Measurements from ENCODE around the gene BCAS3. TPM values are rescaled to one million over a fixed set of nuclear protein-coding genes. Genes with fewer than 3 reads are reported as not detected.
A peak's percentile ranks its signal among the peaks of the same experiment; 100 is the strongest.

The BCAS3 gene
- total RNA-seq, 2 experiments from 2014 or later = 20.1 to 31.8 TPM

GRCh38 chr17:60995680-60996079, 318.0 kb downstream of the BCAS3 start:
- ChIA-PET CTCF (no interaction called here), POLR2A (no interaction called here)
- Histone ChIP-seq H3K4me3 (ENCODE audit: low read length) (no peak overlapping the region), H3K36me3 (ENCODE audit: insufficient read depth, low read length) (no peaks in the 10 kb centered on the region), H3K27me3 (ENCODE audit: control insufficient read depth in 1 of 2, insufficient read depth in 2 of 2, low read length in 2 of 2) (no peaks in the 10 kb centered on the region), H3K4me1 (ENCODE audit: insufficient read depth, low read length) (no peaks in the 10 kb centered on the region), H3K27ac (ENCODE audit: low read depth in 1 of 2, low read length in 2 of 2) (no peak overlapping the region), H3K9me3 (ENCODE audit: control insufficient read depth in 1 of 2, insufficient read depth in 1 of 2, low read length in 2 of 2) (no peaks in the 10 kb centered on the region)
- Mint-ChIP-seq H3K36me3 (ENCODE audit: low read depth) (peaks cover 9% of the 10 kb centered on the region), H3K27me3 (no peaks in the 10 kb centered on the region), H3K9me3 (no peaks in the 10 kb centered on the region), H3K4me3 (no peak overlapping the region), H3K4me1 (ENCODE audit: low read depth) (no peaks in the 10 kb centered on the region), H3K27ac (no peak overlapping the region)
- ATAC-seq (ENCODE audit: poor library complexity) (no peak), DNase-seq (no peak)
- TF ChIP-seq CTCF (IDR thresholded peaks at IDR 0.05) = no peak
- intact Hi-C loops (cut with DNase I, micrococcal nuclease) = no loop called here

- Histone ChIP-seq H3K4me3 (ENCODE audit: low read length) (no peak overlapping the region), H3K4me1 (ENCODE audit: insufficient read depth, low read length) (no peaks in the 10 kb centered on the region), H3K27me3 (ENCODE audit: control insufficient read depth in 1 of 2, insufficient read depth in 2 of 2, low read length in 2 of 2) (no peaks in the 10 kb centered on the region), H3K9me3 (ENCODE audit: control insufficient read depth in 1 of 2, insufficient read depth in 1 of 2, low read length in 2 of 2) (no peaks in the 10 kb centered on the region), H3K27ac (ENCODE audit: low read depth in 1 of 2, low read length in 2 of 2) (no peak overlapping the region), H3K36me3 (ENCODE audit: insufficient read depth, low read length) (no peaks in the 10 kb centered on the region)
- DNase-seq = no peak
- ChIA-PET CTCF (interaction anchor here (0.9 kb wide), 1 partner anchor 39 kb away, joined by 3 read pairs; no protein-coding TSS in a partner anchor), POLR2A (no interaction called here)
- H3K36me3 Mint-ChIP-seq (ENCODE audit: low read depth) = peaks cover 8% of the 10 kb centered on the region
- H3K27ac Mint-ChIP-seq = no peak overlapping the region
- no peaks in the 10 kb centered on the region for H3K9me3 Mint-ChIP-seq
- no peak for ATAC-seq (ENCODE audit: poor library complexity)
- no peaks in the 10 kb centered on the region for H3K4me1 Mint-ChIP-seq (ENCODE audit: low read depth)
- TF ChIP-seq CTCF (IDR thresholded peaks at IDR 0.05) = no peak
- no peak overlapping the region for H3K4me3 Mint-ChIP-seq
- no peaks in the 10 kb centered on the region for H3K27me3 Mint-ChIP-seq
- intact Hi-C loops (cut with DNase I, micrococcal nuclease) = loop anchor here in 1 of 2 experiments (10.0 kb wide), 2 partner anchors 354 to 834 kb away; no protein-coding TSS in a partner anchor
These were observed 323.3 kb downstream of the BCAS3 start for GRCh38 chr17:61000911-61001310.

- DNase-seq = peak in 4 of 14 experiments; percentile 5 to 45 (median 36)
- intact Hi-C loops (cut with DNase I, micrococcal nuclease) = loop anchor here (1.0 to 10.0 kb wide), 4 partner anchors 352 to 832 kb away; no protein-coding TSS in a partner anchor
- no peaks in the 10 kb centered on the region for H3K4me1 Mint-ChIP-seq (ENCODE audit: low read depth)
These were observed 324.7 kb downstream of the BCAS3 start for GRCh38 chr17:61002316-61002736.

More at GRCh38 chr17:61002316-61002736, 324.7 kb downstream of the BCAS3 start:
- Mint-ChIP-seq H3K27ac (no peak overlapping the region), H3K9me3 (no peaks in the 10 kb centered on the region), H3K4me3 (no peak overlapping the region), H3K36me3 (ENCODE audit: low read depth) (peaks cover 8% of the 10 kb centered on the region), H3K27me3 (no peaks in the 10 kb centered on the region)
- no peak for ATAC-seq (ENCODE audit: poor library complexity)
- ChIA-PET CTCF (no interaction called here), POLR2A (no interaction called here)
- H3K36me3 ChIP-seq (ENCODE audit: insufficient read depth, low read length) = no peaks in the 10 kb centered on the region
- TF ChIP-seq CTCF (IDR thresholded peaks at IDR 0.05) = peak; percentile 70
- H3K27me3 ChIP-seq (ENCODE audit: control insufficient read depth in 1 of 2, insufficient read depth in 2 of 2, low read length in 2 of 2) = no peaks in the 10 kb centered on the region
- no peaks in the 10 kb centered on the region for H3K4me1 ChIP-seq (ENCODE audit: insufficient read depth, low read length)
- no peak overlapping the region for H3K27ac ChIP-seq (ENCODE audit: low read depth in 1 of 2, low read length in 2 of 2)
- H3K9me3 ChIP-seq (ENCODE audit: control insufficient read depth in 1 of 2, insufficient read depth in 1 of 2, low read length in 2 of 2) = no peaks in the 10 kb centered on the region
- H3K4me3 ChIP-seq (ENCODE audit: low read length) = no peak overlapping the region
